Activated naive CD4-positive, alpha-beta T cell treated with anti-CD3 and anti-CD28 coated beads, Interleukin-2, amount 50 U/mL, for 16 hours (primary cell): ENCODE measurements around the gene FOXN1.

Source experiments
- DNase-seq: peaks from one replicate; pipeline ENCODE4 v3.0.0-alpha.2; 2020

FOXN1 gene

DNA sequence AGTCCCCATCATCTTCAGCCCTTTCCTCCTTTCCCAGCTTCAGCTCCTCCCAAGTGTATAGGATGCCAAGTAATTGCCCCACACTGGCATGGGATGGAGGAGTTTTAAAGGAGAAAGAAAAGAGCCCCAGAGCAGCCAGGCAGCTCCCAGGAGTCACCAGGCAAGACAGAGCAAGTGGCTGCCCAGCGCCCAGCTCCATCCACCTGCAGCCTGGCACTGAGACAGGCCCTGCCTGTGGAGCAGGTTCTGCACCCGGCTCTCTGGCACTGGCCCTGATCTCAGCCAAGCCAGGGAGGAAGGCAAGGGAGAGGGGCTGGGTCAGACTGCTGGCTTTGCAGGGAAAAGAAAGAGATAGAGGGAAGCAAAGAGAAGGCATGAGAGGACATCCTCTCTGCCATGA lies 21.7 kb downstream of the FOXN1 start:
- no peak for DNase-seq

DNA sequence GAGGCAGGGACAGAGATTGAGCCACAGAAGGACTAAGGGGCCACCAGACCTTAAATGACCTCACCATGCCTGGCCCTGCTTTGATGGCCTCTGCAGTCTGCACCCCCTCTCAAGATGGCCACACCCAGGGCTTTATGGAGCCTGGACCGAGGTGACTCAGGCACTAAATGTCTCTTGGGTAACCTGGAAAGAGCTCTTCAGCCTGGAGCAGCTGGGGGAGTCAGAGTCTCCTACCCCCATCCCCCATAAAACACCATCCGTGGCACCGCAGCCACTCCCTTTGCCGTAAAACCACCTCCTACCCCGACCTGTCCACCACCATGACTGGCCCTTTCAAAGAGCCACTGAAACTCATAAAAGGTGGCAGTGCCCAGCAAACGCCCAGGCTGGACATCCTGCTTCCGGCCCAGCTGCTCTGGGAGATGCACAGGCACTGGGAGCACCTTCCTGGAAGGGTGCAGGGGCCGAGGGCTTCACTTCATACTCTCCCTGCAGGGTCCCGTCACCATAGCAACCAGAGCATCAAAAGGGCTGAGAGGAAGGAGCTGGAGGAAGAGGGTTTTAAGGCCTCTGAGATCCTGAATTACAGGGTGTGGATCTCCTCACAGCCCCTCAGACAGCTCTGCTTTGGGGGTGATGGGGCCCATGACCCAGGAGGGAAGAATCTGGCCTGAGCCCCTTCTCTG lies 22.3 kb downstream of the FOXN1 start:
- DNase-seq: no peak

DNA sequence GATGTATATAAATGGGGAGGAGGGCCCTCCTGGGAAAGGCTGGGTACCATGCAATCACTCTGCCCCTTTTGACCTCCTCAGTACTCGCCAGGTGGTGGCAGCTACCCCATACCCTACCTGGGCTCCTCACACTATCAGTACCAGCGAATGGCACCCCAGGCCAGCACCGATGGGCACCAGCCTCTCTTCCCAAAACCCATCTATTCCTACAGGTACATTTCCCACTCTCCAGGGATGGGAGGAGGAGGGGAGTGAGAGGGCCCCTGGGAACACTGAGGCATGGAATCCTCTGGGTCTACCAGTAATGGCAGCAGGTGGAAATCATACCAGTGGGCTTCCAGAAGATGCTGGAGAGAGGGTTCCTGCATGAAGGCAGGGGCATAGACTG lies 22.9 kb downstream of the FOXN1 start:
- DNase-seq: no peak

DNA sequence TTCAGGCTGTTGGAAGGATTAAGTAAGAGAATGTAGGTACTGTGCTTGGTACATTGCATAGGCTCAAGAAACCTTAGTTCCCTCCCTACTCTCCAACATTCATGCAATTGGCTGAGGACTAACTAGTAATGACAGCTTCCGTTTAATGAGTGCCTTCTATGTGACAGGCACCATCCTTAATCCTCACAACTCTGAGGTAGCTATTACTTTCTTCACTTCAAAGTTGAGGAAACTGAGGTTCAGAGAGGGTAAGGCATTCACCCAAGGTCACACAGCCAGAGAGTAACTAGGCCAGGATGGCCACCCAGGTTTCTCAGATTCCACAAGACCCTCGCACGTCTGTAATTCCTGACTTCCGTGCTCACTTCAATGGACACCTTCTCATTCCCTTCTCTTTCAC lies 24.1 kb downstream of the FOXN1 start:
- DNase-seq: no peak

DNA sequence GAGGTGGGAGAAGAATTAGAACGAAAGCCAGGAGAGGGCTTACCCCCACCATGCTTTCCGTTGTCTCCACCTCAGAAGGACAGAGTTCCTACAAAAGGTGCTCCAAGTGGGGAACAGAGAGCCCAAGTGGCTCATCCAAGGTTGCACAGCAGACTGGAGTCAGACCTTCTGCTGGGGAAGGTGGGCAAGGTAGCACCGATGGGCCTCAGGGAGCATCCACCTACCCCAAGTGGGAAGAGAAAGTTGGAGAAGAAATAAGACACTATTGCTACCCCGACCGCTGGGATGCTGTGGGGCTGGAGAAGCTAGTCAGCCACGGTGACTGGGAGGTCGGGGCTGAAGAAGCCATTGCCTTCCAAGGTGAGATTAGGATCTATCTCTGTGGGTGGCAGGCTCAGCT lies 24.8 kb downstream of the FOXN1 start:
- DNase-seq: no peak

DNA sequence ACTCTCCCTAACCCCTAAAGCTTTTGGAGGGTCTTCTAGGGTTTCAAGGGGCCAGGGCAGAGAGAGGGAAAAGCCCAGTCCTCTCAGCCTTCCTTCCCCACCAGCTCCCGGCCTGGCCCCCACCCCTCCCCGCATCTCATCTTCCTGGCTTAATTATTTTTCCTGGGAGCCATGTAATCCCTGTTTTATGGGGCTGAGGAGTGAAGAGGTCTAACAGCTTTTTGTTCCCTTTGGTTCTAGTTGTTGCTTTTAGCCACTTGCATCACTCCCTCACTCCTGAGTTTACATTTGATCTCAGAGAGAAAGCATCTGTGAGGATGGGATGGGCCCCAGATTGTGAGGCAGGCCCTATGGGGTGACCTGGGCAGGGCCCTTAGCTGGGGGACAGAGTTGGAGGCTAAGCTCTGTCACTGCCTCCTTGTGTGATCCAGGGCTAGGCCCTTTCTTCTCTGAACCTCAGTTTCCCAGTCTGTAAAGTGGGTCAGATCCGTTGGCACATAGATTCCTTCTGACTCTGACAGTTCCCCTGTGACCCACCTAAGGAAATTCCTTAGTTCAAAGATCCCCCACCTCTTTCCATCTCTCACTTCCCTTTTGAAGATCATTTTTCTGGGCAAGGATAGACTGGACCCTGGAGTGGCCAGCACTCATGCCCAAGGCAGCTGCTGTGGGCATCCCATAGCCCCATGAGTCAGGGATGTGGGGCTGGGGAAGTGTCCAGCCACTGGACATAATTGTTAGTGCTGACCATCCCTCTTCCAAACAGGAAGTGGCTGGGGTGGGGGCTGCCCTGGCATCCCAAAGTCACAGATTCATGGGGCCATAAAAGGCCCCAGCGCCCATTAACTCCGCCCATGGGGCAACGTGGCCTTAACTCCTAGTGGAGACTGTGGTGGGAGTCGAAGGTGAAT lies 26.2 kb downstream of the FOXN1 start:
- DNase-seq: no peak

DNA sequence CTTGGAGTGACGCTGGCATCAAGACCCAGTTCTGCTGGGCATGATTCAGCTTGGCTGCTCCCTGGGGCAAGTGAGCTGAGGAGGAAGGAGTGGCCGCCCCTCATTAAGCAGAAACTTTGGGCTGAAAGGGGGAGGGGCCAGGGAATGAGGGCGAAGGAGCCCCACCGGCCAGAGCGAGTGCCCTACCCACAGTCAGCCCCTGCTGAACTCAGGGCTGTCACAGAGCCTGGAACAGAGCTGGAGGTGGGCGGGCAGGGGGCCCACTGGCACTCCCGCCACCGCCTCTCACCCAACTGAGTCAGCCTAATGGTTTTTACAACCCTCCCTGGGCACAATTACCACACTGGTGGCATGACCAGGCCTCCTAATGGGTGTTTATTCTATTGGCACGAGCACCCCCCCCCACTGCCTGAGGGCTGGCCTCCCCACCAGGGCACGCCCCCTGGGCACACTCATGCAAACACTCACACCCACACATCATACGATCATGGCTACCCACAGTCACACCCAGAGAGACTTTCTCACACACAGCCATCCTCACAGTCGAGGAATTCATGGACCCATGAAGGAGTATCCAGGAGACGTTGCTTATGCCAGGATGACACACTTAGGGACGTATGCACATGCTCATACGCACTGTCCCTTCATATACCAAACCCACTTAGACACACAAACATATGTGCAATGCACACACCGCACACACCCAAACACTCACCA lies 27.1 kb downstream of the FOXN1 start:
- no peak for DNase-seq

DNA sequence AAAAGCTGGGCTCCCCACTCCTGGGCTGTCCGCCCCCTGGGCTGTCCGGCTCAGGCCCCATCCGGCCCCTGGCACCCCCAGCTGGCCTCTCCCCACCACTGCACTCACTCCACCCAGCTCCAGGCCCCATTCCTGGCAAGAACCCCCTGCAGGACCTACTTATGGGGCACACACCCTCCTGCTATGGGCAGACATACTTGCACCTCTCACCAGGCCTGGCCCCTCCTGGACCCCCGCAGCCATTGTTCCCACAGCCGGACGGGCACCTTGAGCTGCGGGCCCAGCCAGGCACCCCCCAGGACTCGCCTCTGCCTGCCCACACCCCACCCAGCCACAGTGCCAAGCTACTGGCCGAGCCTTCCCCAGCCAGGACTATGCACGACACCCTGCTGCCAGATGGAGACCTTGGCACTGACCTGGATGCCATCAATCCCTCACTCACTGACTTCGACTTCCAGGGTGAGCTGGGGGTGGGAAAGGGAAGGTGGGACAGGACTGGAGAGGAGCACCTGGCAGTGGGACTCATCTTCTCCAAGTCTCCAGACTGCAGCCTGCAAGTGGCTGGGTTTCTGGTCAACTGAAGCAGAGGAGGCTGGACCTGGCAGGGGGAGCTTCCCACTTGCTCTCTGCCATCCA lies 28.7 kb downstream of the FOXN1 start:
- DNase-seq: no peak

DNA sequence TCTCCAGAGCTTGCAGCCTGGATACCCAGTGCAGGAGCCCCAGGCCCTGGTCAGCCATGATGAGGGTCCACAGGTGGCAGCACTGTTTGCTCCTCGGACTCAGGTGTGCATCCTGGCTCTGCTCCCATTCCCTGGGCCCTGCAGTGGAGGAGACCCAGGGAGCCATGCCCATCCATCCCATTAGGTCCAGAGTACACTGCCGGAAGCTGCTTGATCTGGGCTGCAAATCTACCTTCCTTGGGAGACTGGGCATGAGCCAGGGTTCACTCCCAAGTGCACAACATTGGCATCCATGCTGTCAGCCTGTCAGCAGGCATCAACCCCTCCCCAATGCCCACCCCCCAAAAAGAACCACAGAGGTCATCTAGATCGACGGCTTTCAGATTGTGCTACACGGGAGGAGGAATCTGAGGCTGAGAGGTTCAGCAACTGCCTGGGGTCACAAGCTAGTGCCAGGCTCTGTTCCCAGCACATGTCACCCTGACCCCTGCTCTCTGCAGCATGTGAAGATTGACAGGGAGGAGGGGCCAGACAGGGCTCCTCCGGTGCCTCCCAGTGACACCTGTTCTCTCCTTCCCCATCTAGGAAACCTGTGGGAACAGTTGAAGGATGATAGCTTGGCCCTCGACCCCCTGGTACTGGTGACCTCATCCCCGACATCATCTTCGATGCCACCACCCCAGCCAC lies 30.5 kb downstream of the FOXN1 start:
- DNase-seq: no peak

DNA sequence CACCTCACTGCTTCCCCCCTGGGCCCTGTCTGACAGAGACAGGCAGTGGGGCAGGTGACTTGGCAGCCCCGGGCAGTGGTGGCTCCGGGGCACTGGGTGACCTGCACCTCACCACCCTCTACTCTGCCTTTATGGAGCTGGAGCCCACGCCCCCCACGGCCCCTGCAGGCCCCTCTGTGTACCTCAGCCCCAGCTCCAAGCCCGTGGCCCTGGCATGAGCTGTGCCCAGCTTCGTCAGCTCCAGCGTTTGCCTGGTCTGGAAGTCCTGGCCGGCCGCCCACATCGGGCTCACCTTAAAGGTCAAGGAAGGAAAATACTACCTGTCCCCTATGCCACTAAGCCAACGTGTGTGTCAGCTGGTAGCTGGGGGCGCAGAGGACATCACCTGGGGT lies 31.1 kb downstream of the FOXN1 start:
- DNase-seq: no peak

DNA sequence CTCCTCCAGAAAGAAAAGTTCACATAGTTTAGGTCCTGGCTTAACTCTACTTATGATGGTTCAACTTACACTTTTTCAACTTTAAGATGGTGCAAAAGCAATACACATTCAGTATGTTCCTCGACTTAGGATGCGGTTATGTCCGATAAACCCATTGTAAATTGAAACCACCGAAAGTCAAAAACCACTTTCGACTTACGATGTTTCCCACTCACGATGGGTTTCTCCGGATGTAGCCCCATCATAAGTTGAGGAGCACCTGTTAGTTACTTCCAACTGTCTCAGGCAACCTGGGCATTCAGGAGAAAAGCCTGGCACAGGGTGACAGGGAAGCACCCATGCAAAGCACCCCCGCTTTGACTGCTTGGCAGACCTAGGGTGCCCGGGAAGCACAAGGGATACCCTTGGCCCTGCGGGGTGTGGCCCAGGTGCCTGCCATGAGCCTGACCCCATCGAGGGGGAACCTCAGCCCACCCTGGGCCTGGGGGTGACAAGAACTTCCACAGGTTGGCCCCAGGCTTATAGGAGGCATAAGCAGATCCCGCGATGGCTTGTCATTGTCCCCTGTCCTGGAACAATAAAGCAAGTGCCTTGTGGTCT lies 32.2 kb downstream of the FOXN1 start:
- no peak for DNase-seq

DNA sequence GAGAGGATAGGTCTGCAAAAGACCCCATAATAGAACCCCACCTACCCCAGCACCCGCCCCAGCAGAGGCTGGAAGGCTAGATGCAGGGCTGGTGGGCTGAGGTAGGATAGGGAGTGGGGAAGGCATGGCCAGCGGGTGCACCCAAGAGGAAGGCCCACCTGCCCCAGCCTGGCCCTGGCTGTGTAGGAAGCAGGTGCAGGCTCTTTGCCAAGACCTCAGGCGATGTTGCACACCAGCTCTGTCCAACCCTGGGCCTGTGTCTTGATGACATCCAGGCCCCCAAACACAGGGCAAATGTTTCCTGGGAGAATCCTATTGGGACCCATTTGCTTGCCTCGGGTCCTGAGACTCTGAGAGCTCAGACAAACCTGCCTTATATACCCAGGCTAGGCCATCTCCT lies 34.1 kb downstream of the FOXN1 start:
- no peak for DNase-seq

DNA sequence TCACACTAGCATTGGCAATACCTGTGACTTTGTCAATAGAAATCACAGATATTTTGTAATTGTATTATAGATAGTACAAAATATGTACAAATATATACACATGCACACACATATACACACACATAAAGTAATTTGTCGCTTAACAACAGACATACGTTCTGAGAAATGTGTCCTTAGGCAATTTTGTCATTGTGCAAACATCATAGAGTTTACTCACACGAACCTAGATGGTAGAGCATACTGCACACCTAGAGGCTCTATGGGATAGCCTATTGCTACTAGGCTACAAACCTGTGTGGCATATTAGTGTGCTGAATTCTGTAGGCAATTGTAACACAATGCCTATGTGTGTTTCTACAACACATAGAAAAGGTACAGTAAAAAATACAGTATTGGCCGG lies 35.3 kb downstream of the FOXN1 start:
- DNase-seq: no peak

DNA sequence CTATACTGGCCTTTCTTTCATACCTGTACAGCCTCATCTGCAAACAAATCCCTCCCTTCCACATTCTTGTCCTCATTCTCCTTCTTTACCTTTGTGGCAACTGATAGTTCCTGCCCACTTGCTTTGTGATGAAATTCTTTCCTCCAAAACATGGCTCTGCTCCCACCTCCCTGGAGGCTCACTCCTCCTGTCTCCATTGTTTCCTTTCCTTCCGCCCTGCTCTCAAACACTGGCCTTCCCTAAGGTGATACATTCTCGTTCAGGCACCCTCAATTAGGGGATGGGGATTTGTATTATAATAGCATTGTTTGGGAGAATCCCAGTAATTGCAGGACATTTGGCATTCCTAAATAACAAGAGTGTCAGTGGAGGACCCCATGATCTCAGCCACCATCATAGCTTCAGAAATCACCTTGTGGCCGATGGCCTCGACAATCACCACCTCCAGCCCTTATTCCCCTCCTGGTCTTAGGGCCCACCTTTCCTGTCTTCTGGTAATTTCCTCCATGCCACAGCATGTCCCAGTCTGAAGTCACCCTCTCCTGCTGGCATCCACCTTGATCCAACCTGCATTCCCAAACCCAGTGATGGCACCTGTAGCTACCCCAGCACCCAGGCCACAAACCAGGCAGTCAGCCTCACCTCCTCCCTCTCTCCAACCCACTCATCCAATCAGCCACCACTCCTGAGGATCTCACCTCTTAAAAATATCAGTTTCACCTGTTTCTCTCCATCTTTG lies 38.4 kb downstream of the FOXN1 start:
- DNase-seq: no peak

DNA sequence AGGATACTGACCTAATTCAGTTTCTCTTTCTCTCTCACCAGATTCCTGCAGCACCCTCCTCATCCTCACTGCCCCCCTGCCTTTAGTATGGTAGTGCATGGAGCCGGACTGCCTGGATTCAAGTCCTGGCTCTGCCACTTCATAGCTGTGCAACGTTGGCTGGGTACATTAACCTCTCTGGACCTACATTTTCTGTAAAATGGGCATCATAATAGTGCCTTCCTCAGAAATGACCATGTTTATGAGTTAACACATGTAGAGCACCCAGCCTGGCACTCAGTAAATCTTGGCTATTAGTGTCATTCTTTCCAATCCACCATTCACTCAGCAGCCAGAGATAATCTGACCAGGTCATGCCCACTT lies 39.0 kb downstream of the FOXN1 start:
- DNase-seq: no peak

DNA sequence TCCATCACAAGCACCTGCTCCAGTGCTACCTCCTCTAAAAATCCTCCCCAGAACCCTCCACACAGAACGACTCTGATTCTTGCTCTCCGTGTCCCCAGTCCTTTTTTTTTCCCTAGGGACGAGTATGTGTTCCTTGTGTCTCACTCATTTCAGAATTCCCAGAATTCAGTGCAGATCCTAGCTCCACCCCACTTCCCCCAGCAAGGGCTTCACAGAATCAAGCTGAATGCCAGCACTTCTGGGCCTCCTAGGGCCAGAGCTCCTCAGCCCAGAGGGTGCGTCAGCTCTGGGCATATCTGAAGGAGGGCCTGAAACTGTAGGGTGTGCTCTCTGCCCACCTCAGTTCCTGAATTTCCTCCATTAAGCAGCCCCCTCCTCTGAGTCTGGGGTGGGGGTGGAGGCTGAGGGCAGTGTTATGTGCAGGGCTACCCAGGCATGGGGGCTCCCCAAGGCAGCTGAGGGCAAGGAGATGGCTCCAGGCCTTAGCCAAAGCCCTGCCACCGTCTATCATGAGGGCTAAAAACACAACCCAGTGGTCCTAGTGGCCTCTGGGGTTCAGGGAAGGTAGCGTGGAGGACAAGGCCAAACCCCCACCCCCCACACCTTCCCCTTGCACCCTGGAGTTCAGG lies 39.8 kb downstream of the FOXN1 start:
- DNase-seq: no peak

DNA sequence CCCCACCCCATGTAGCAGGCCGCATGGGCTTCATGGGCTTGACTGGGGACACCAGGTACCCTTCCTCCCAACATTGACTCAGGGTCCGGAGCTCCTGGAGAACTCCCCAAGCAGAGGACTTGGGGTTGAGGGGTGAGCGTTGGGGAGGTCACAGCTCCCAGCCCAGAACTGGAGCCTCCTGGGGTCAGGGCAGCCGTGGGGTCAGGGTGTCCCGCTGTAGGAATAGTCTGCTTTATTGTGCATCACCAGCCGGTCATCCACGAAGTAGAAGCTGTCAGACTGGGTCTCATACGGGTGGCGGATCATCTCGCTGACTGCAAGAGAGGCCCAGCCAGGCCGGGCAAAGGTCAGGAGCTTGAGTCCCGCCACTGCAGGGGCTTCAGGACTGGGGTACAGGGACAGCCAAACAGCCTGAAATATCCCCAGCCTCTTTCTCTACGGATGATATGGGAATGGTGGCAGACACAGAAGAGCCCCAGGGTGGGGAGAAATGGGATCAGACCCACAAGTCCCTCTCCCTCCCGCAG lies 41.0 kb downstream of the FOXN1 start:
- no peak for DNase-seq

DNA sequence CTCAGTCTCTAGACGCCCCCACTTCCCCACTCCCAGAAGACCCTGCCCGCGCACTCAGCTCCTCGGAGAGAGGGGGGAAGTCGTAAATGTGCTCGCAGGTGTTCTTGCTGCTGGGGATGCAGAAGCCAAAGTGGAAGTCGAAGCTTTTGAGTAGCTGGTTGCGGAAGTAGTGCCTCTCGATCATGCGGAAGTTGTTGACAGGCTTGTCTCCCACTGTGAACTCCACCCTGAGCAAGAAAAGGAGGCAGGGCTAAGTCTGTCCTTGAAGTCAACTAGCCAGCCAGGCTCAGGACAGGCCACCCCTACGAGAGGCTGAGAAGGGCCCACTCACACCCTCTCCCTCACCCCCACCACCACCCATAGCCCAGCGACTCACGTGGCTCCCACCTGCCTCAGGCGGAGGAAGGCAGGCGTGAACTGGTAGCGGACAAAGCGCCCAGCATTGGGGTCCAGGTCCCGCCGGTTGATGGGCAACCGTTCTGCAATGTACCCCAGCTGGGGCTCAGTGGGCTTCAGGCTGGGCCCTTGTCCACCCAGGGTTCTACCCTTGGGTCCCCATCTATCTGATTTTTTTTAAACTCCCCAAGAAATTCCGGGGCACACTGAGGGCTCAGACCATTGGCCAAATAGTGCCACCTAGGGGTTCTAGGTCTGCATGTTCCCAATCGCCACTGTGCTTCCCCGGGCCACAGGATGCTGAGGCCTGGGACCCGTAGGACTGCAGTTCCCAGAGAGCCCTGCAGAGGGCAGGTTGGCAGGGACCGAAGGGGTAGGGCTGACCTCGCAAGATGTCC lies 41.7 kb downstream of the FOXN1 start:
- peak; percentile 61 for DNase-seq

DNA sequence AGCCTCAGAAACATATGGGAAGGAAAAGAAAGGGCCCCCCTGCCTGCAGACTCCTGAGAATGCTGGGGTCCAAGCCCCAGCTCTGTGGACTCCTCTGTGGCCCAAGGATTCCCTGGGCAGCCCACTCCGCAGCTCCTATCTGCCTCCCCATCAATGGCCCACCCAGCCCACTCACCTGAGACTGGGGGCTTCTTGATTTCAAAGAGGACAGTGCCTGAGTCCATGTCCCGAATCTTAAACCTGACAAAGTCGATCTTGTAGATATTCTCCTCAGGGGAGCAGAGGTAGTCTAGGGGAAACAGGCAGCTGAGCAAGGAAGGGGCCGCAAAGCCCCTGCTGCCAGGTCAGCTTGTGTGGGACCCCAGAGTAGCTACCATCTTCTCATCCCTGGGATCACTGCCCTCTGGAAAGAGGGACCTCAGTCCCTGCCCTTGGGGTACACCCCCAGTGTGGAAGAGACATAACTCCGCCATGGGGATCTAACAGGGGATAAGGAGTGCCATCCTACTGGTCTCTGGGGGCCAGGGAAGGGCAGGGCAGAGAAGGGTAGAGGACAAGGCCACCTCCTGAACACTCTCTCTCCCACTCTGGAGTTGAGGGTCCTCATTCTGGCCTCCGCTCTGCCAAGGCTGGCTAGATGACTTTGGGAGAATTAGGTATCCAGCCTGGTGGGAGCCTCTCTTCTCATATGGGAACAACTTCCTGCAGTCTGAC lies 42.4 kb downstream of the FOXN1 start:
- no peak for DNase-seq
